GM21390 (cell line): ENCODE results near the gene PRDM16.

Experiments
- ATAC-seq: cut with Tn5 transposase; IDR thresholded peaks from one replicate; pipeline ENCODE4 v1.9.1; 2021; ENCODE audit not compliant: unreplicated experiment

PRDM16 gene

DNA sequence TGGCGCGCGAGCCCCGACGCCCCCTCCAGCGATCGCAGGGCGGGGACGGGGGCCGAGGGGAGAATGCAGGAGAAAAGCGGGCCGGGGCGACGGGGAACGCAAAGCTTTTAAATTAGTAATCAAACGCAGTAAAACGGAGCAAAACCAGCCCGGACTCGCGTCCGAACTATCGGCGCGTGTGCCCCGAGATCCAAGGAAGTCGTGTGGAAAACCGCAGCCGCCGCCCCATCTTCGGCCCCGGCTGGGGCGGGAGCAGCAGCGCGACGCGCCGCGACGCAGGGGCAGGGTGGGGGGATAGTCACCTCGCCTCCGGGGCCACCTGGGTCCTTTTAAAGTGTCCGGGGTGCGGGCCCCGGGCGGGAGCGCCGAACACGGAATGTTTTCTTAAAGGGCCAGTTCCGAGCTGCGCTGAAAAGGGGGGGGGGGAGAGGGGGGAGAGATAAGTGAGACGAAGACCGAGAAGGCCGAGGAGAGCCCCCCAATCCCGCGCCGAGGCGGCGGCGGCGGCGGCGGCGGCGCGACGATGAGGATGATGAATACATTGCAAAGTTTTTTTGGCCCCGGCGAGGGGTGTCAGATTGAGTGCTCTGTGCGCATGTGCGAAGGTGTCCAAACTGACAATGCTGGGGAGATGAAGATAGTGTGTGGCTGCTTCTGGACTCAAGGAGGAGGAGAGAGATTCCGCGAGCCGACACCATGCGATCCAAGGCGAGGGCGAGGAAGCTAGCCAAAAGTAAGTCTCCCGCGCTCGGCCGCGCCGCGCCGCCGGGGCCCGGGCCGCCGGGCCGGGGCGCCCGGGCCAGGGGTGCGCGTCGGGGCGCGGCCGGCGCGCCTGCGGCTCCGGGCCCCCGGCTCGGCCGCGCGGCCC, at the start of gene PRDM16:
Gene PRDM16, plus strand, starts transcription at position 640 of the 868 bp plus-strand sequence. Its CDS starts 57 bp downstream, at position 697.
- no peak for ATAC-seq

- no peak for ATAC-seq
These were observed 49.4 kb upstream of the PRDM16 start for GRCh38 chr1:3019516-3020051.

- no peak for ATAC-seq
These were observed 48.6 kb upstream of the PRDM16 start for GRCh38 chr1:3020263-3020909.

- ATAC-seq, result no peak
These were observed 47.8 kb upstream of the PRDM16 start, which contains the start of gene ACTRT2 for GRCh38 chr1:3021233-3021671. ACTRT2 (plus strand) TSS chr1:3021467; CDS start chr1:3021687, 220 bp downstream.

DNA sequence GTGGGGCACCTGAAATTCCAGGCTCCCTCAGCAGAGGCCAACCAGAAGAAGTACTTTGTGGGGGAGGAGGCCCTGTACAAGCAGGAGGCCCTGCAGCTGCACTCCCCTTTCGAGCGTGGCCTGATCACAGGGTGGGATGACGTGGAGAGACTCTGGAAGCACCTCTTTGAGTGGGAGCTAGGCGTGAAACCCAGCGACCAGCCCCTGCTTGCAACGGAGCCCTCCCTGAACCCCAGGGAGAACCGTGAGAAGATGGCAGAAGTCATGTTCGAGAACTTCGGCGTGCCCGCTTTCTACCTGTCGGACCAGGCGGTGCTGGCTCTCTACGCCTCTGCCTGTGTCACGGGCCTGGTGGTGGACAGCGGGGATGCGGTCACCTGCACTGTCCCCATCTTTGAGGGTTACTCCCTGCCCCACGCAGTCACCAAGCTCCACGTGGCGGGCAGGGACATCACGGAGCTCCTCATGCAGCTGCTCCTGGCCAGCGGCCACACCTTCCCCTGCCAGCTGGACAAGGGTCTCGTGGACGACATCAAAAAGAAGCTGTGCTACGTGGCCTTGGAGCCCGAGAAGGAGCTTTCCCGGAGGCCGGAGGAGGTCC, 47.1 kb upstream of the PRDM16 start:
- no peak for ATAC-seq

DNA sequence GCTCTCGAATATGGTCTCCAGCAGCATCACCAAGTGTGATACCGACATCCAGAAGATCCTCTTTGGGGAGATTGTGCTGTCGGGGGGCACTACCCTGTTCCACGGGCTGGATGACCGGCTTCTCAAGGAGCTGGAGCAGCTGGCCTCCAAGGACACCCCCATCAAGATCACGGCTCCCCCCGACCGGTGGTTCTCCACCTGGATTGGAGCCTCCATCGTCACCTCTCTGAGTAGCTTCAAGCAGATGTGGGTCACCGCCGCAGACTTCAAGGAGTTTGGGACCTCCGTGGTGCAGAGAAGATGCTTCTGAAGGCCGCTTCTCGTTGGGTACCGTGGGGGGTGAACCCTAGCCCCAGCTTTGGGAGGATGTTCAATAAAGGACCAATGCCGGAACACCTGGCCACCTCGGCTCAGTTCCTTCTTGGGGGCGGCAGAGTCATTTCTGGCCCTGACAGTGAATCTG, 46.5 kb upstream of the PRDM16 start:
- ATAC-seq, result no peak

- ATAC-seq, result no peak
These were observed 46.0 kb upstream of the PRDM16 start for GRCh38 chr1:3022976-3023375.

GRCh38 chr1:3024019-3024418, 45.0 kb upstream of the PRDM16 start:
- no peak for ATAC-seq

DNA sequence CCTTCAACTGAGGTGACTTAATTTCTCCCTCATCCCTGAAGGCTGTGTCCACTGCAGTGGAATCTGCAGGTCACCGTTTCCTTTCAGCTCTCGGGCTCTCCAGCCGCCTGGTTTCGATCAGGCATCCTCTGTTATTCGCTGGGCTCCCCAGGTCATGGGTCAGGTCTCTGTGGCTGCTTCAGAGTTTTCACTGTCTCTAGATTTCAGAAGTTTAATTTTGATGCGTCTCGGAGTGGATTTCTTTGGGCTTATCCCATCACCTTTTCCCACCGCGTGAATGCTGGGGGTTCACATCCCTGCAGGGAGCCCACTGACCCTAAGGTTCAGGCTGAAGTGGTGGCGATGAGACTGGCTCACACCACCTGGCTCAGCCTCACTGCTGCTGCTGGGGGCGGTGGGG, 44.4 kb upstream of the PRDM16 start:
- ATAC-seq, result no peak

DNA sequence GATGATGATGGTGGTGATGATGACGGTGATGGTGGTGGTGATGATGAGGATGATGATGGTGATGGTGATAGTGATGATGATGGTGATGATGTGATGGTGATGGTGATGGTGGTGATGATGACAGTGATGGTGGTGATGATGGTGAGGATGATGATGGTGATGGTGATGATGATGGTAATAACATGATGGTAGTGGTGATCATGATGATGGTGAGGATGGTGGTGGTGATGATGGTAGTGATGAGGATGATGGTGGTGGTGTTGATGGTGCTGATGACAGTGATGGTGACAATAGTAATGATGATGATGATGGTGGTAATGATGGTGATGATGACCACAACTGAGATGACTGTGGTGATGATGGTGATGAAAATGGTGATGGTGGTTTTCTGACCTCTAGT, 42.9 kb upstream of the PRDM16 start:
- ATAC-seq, result no peak

DNA sequence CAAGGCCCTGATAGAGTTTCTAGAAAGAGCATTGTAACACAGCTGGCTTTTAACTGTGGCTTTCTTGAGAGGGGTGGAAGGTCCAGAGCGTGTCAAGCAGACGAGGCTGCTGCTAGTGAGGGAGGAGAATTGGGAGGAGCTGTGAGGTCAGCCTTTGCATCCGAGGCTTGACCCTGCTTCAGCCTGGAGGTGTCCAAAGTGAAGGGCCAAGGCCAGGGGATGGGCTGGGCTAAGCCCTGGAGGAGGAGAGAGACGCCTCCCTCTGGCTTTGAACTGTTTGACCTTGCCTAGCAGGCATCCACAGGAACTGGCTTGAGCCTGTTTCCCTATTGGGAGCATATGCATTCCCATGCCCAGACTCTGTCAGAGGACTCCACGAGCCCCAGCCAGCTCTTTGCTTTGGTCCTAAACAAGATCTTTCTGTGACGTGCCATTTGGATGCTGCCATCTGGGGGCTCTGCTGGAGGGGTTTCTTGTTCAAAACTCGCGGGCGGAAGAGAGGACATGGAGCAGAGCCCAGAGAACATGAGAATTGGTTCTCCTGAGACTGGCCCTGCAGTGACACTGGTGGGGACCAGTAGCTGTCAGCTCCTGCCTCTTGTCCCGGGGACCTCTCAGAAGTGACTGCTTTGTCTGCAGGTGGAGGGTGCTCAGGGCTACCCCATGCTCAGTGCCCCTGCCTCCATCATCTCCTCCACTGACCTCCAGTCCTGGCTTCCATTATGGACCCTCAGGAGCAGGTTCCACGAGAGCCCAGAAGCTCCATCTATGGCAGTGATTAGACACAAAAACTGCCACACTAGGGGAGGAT, 42.2 kb upstream of the PRDM16 start:
- ATAC-seq, result no peak

GRCh38 chr1:3027611-3028371, 41.2 kb upstream of the PRDM16 start:
- no peak for ATAC-seq

DNA sequence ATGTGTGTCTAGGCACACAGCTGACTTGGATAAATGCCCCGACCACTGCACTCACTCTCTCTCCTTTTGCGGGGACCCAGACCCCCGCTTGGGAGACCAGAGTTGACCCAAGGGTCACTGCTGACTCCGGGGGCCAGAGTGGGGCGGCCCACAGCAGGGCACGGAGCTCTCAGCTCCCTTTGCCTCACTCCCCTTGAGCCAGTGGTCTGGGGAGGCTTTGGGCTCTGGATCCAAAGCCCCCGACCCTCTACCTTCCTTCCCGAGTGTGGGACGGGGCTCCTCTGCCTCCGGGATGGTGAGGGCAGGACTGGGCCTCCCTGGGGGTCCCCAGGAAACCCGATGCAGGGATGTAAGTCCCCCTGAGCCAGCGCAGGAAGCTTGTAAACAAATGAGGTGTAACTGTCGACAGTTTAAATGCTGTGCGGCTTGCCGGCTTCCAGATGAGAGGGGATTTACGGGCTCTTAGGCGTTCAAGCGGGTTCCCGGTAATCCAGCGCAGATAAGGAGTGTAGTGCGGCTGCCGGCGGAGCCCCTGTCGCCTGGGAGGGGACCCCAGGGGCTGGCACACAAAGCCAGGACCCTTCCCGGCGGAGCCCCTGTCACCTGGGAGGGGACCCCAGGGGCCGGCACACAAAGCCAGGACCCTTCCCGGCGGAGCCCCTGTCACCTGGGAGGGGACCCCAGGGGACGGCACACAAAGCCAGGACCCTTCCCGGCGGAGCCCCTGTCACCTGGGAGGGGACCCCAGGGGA, 40.3 kb upstream of the PRDM16 start:
- ATAC-seq, result no peak

GRCh38 chr1:3029481-3029961, 39.5 kb upstream of the PRDM16 start:
- no peak for ATAC-seq

- ATAC-seq, result no peak
These were observed 38.9 kb upstream of the PRDM16 start for GRCh38 chr1:3029991-3030662.

- ATAC-seq, result no peak
These were observed 38.2 kb upstream of the PRDM16 start for GRCh38 chr1:3030663-3031381.

- ATAC-seq, result no peak
These were observed 37.4 kb upstream of the PRDM16 start for GRCh38 chr1:3031401-3032221.
